Smooth muscle cell (in vitro differentiated cells): ENCODE measurements around the gene ZNF580. TPM values are rescaled to one million over a fixed set of nuclear protein-coding genes. Genes with fewer than 3 reads are reported as not detected.

Experiments
- DNase-seq: peaks from one replicate; lab custom pipeline; 2025; ENCODE audit not compliant: unreplicated experiment; lab: John Stamatoyannopoulos, UW
- H2AFZ ChIP-seq: fragments of 200-600 bp; sonication (generic); 2 replicates; pipeline ENCODE4 v1.6.0; 2016; ENCODE audit warnings: antibody characterized with exemption, low read depth, mild to moderate bottlenecking
- H3F3A ChIP-seq: fragments of 200-600 bp; sonication (generic); 2 replicates; pipeline ENCODE4 v1.6.0; 2017; ENCODE audit warnings: antibody characterized with exemption, low read depth
- H3K27ac ChIP-seq: fragments of 200-600 bp; sonication (generic); 2 replicates; pipeline ENCODE4 v1.5.1; 2016; ENCODE audit warnings: low read depth, mild to moderate bottlenecking
- H3K27me3 ChIP-seq: fragments of 200-600 bp; sonication (generic); 2 replicates; pipeline ENCODE4 v1.6.1; 2016; ENCODE audit warnings: low read depth, mild to moderate bottlenecking
- H3K36me3 ChIP-seq: fragments of 200-600 bp; sonication (generic); 2 replicates; pipeline ENCODE4 v1.5.1; 2016; ENCODE audit warnings: low read depth
- H3K4me1 ChIP-seq: fragments of 200-600 bp; sonication (generic); 2 replicates; pipeline ENCODE4 v1.5.1; 2016; ENCODE audit warnings: low read depth
- H3K4me2 ChIP-seq: fragments of 200-600 bp; sonication (generic); 2 replicates; pipeline ENCODE4 v1.6.0; 2016; ENCODE audit warnings: mild to moderate bottlenecking
- H3K4me3 ChIP-seq: fragments of 200-600 bp; sonication (generic); 2 replicates; pipeline ENCODE4 v1.5.1; 2016; ENCODE audit warnings: mild to moderate bottlenecking
- H3K79me2 ChIP-seq: fragments of 200-600 bp; sonication (generic); 2 replicates; pipeline ENCODE4 v1.6.0; 2016; ENCODE audit warnings: low read depth, mild to moderate bottlenecking
- H3K9ac ChIP-seq: fragments of 200-600 bp; sonication (generic); 2 replicates; pipeline ENCODE4 v1.6.0; 2016; ENCODE audit warnings: low read depth
- H3K9me3 ChIP-seq: fragments of 200-600 bp; sonication (generic); replicated peaks from 2 replicates; pipeline ENCODE4 v1.5.1; 2016; ENCODE audit warnings: low read depth
- H4K20me1 ChIP-seq: fragments of 200-600 bp; sonication (generic); 2 replicates; pipeline ENCODE4 v1.6.0; 2016; ENCODE audit warnings: low read depth
- WGBS: methylation state at CpG from one replicate; pipeline ENCODE4 v1.1.7; 2016; ENCODE audit warnings: low lambda C conversion rate; 5-methylcytosine and 5-hydroxymethylcytosine counted together
- polyA plus RNA-seq: library from polyadenylated mRNA; unstranded; fragments of >200 nt; fragmentation: Nextera tagmentation; extraction: Ambion mirVana; gene quantifications from 2 replicates; pipeline ENCODE4 v1.2.1, GENCODE V29; 2016
- total RNA-seq: library from RNA; depleted of rRNA; stranded (reverse); fragments of >200 nt; gene quantifications from 2 replicates; pipeline ENCODE4 v1.2.3, GENCODE V29; 2014
- TF ChIP-seq, protein P1 (sequence below): fragments of 200-600 bp; sonication (generic); IDR thresholded peaks from 2 replicates; pipeline ENCODE4 v1.5.1; 2017; ENCODE audit warnings: borderline replicate concordance, mild to moderate bottlenecking, antibody characterized with exemption; ENCODE audit not compliant: insufficient read depth, poor library complexity, severe bottlenecking

ZNF580 gene
- total and polyA plus RNA-seq, 2 experiments from 2014 or later, result 11.9 to 76.8 TPM

DNA sequence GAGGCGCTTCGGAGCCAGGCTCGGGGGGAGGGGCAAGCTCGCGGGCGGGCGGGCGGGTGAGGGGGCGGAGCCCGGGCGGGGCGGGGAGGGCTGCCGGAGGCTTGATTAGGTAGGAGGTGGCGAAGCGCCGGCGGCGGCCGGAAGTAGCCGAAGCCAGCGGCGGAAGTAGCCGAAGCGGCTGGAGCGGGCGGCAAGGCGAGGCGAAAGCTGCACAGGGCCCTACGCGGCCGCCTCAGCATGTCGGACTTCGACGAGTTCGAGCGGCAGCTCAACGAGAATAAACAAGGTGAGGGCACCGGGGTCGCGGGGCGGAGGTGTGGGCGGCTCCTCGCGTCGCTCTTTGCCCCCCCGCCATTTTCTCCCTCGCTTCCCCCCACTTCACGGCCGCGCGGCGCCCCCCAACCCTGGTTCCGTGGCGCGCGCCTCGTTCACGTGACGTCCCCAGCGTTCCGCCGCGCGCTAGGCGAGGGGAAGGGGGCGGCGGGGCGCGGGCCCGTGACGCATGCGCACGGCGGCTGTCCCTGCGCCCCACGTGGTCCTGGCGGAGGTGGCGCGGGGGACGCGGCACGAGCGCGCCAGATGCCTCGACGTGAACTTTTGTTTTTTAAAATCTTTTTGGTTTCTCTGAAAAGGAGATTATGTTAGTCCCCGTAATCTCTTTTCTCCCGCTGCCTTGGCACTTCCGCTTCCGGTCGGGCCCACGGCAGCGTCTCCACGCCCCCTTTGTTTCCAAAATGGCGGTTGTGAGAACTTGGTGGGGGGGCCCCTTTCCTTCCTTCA is 14.3 kb downstream of the ZNF580 start, which contains the start of gene U2AF2:
Gene U2AF2 (plus strand): TSS at position 168 of the 780 bp plus-strand sequence. CDS start 70 bp downstream, at position 238.
- peak within 1 kb of the TSS; percentile 97 for H3K27ac ChIP-seq
- H3F3A ChIP-seq, result no peaks in the 10 kb centered on the region
- H4K20me1 ChIP-seq, result peaks cover 46% of the 10 kb centered on the region
- DNase-seq, result peak; percentile 93
- TF ChIP-seq, protein P1, sequence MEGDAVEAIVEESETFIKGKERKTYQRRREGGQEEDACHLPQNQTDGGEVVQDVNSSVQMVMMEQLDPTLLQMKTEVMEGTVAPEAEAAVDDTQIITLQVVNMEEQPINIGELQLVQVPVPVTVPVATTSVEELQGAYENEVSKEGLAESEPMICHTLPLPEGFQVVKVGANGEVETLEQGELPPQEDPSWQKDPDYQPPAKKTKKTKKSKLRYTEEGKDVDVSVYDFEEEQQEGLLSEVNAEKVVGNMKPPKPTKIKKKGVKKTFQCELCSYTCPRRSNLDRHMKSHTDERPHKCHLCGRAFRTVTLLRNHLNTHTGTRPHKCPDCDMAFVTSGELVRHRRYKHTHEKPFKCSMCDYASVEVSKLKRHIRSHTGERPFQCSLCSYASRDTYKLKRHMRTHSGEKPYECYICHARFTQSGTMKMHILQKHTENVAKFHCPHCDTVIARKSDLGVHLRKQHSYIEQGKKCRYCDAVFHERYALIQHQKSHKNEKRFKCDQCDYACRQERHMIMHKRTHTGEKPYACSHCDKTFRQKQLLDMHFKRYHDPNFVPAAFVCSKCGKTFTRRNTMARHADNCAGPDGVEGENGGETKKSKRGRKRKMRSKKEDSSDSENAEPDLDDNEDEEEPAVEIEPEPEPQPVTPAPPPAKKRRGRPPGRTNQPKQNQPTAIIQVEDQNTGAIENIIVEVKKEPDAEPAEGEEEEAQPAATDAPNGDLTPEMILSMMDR, result no peak
- no peaks in the 10 kb centered on the region for H3K36me3 ChIP-seq
- H3K9me3 ChIP-seq, result no peaks in the 10 kb centered on the region
- peak within 1 kb of the TSS; percentile 86 for H3K4me3 ChIP-seq
- peaks cover 23% of the 10 kb centered on the region for H3K4me1 ChIP-seq
- peak within 1 kb of the TSS; percentile 67 for H2AFZ ChIP-seq
- peaks cover 49% of the 10 kb centered on the region for H3K79me2 ChIP-seq
- H3K9ac ChIP-seq, result peak within 1 kb of the TSS; percentile 99
- peak within 1 kb of the TSS; percentile 98 for H3K4me2 ChIP-seq
- under 1% methylated on average over 63 of the region's 95 CpGs for WGBS
- H3K27me3 ChIP-seq, result no peaks in the 10 kb centered on the region

DNA sequence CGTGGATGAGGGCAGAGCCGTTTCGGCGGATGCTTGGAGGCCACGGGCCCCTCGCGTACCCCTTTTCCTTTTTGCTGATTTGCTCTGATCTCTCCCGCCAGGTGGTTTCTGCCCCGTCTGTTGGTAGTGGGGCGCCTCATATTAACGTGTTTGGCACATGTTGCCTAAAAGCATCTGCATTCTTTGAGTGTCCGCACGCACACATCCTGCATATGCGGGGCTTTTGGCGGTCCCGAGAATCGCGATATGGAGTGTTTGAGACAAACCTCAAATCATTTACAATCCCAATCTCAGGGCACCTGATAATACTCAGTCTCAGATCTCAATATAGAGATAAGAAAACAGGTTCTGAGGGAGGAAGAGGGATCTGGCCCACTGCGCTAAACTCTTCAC is 14.8 kb downstream of the ZNF580 start:
- H3F3A ChIP-seq, result no peaks in the 10 kb centered on the region
- H2AFZ ChIP-seq, result no peak overlapping the region
- peak overlapping the region; percentile 97 for H3K27ac ChIP-seq
- H4K20me1 ChIP-seq, result peaks cover 52% of the 10 kb centered on the region
- 1% methylated on average over 19 of the region's 19 CpGs for WGBS
- DNase-seq, result no peak
- peak overlapping the region; percentile 99 for H3K9ac ChIP-seq
- peaks cover 55% of the 10 kb centered on the region for H3K79me2 ChIP-seq
- H3K36me3 ChIP-seq, result no peaks in the 10 kb centered on the region
- H3K4me3 ChIP-seq, result peak overlapping the region; percentile 86
- peak overlapping the region; percentile 98 for H3K4me2 ChIP-seq
- no peaks in the 10 kb centered on the region for H3K9me3 ChIP-seq
- peaks cover 23% of the 10 kb centered on the region for H3K4me1 ChIP-seq
- no peaks in the 10 kb centered on the region for H3K27me3 ChIP-seq
- TF ChIP-seq, protein P1, result no peak

DNA sequence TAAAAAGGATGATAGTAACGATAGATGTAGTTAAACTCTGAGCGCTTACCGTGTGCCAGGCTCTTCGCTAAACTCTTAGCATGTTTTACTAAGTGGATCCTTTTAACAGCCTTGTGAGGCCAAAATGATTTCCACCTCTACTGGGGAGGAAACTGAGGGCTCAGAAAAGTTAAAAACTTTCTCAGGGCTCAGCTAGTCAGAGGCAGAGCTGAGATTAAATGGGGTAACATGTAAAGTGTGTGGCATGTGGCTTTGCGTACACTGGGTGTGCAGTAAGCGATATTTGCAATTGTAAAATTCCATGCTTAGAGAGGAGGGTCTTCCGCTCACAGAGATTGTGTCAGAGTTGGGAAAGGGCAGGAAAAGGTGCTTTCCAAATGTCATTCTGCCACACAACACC is 15.8 kb downstream of the ZNF580 start:
- Histone ChIP-seq H3K4me3 (peak overlapping the region; percentile 86), H3K27me3 (no peaks in the 10 kb centered on the region), H3K36me3 (no peaks in the 10 kb centered on the region), H3K79me2 (peaks cover 62% of the 10 kb centered on the region), H3K27ac (peak overlapping the region; percentile 97), H3F3A (no peaks in the 10 kb centered on the region), H3K9me3 (no peaks in the 10 kb centered on the region), H3K9ac (peak overlapping the region; percentile 99), H3K4me2 (peak overlapping the region; percentile 98), H2AFZ (no peak overlapping the region), H3K4me1 (peaks cover 23% of the 10 kb centered on the region), H4K20me1 (peaks cover 59% of the 10 kb centered on the region)
- 75% methylated on average over 7 of the region's 7 CpGs for WGBS
- TF ChIP-seq, protein P1, result no peak
- DNase-seq, result no peak
